ENCODE results near the gene FICD.
A peak's percentile ranks its signal among the peaks of the same experiment; 100 is the strongest.

FICD gene

DNA sequence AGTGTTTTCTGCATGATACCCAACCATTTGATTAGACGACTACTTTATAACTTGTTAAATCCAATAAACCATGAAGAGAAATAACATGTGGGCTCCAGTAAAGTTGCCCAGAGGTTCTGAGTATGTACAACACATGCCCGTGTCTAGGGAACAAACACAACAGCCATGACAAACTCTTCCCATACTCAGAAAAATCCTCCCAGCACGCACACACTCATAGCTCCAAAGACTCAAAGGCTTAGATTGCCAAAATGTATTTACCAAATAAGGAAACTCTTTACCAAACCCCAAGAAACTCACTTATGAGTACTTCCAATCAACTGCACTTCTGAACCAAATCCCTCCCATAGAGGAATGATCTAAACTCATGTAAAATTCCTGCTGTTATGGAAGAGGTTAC is 28.6 kb downstream of the FICD start:
- no peak for TF ChIP-seq GABPA (IDR thresholded peaks at IDR 0.05; ENCODE audit: low read depth)
- DNase-seq (ENCODE audit: low read depth in 1 of 2, low spot score in 1 of 2), result no peak
- Histone ChIP-seq H3K27me3 (ENCODE audit: insufficient read depth, poor library complexity, severe bottlenecking) (no peaks in the 10 kb centered on the region), H3K4me3 (replicated peaks; ENCODE audit: insufficient read depth, low read length) (no peak overlapping the region), H3K27ac (replicated peaks) (no peak overlapping the region)

- no peak overlapping the region for H3K4me3 ChIP-seq (replicated peaks; ENCODE audit: insufficient read depth, low read length)
- H3K27me3 ChIP-seq (ENCODE audit: insufficient read depth, poor library complexity, severe bottlenecking), result no peaks in the 10 kb centered on the region
- no peak overlapping the region; the same call in 1 of the 2 replicates for H3K27ac ChIP-seq (replicated peaks)
- no peak for TF ChIP-seq POLR2AphosphoS5 (IDR thresholded peaks at IDR 0.05; ENCODE audit: low read depth)
- no peak for TF ChIP-seq GABPA (IDR thresholded peaks at IDR 0.05; ENCODE audit: low read depth)
- TF ChIP-seq, protein P1, sequence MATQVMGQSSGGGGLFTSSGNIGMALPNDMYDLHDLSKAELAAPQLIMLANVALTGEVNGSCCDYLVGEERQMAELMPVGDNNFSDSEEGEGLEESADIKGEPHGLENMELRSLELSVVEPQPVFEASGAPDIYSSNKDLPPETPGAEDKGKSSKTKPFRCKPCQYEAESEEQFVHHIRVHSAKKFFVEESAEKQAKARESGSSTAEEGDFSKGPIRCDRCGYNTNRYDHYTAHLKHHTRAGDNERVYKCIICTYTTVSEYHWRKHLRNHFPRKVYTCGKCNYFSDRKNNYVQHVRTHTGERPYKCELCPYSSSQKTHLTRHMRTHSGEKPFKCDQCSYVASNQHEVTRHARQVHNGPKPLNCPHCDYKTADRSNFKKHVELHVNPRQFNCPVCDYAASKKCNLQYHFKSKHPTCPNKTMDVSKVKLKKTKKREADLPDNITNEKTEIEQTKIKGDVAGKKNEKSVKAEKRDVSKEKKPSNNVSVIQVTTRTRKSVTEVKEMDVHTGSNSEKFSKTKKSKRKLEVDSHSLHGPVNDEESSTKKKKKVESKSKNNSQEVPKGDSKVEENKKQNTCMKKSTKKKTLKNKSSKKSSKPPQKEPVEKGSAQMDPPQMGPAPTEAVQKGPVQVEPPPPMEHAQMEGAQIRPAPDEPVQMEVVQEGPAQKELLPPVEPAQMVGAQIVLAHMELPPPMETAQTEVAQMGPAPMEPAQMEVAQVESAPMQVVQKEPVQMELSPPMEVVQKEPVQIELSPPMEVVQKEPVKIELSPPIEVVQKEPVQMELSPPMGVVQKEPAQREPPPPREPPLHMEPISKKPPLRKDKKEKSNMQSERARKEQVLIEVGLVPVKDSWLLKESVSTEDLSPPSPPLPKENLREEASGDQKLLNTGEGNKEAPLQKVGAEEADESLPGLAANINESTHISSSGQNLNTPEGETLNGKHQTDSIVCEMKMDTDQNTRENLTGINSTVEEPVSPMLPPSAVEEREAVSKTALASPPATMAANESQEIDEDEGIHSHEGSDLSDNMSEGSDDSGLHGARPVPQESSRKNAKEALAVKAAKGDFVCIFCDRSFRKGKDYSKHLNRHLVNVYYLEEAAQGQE (IDR thresholded peaks at IDR 0.05; ENCODE audit: insufficient replicate concordance, low read depth), result no peak
- TF ChIP-seq, protein P2, sequence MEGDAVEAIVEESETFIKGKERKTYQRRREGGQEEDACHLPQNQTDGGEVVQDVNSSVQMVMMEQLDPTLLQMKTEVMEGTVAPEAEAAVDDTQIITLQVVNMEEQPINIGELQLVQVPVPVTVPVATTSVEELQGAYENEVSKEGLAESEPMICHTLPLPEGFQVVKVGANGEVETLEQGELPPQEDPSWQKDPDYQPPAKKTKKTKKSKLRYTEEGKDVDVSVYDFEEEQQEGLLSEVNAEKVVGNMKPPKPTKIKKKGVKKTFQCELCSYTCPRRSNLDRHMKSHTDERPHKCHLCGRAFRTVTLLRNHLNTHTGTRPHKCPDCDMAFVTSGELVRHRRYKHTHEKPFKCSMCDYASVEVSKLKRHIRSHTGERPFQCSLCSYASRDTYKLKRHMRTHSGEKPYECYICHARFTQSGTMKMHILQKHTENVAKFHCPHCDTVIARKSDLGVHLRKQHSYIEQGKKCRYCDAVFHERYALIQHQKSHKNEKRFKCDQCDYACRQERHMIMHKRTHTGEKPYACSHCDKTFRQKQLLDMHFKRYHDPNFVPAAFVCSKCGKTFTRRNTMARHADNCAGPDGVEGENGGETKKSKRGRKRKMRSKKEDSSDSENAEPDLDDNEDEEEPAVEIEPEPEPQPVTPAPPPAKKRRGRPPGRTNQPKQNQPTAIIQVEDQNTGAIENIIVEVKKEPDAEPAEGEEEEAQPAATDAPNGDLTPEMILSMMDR (IDR thresholded peaks at IDR 0.05; ENCODE audit: insufficient read depth, low read length), result no peak
- TF ChIP-seq SPI1 (IDR thresholded peaks at IDR 0.05; ENCODE audit: borderline replicate concordance, low read depth), result no peak
- DNase-seq (ENCODE audit: low read depth in 1 of 2, low spot score in 1 of 2), result no peak
Observed at GRCh38 chr12:108547686-108548085, 32.6 kb downstream of the FICD start.

- no peak for DNase-seq (ENCODE audit: low read depth in 1 of 2, low spot score in 1 of 2)
- H3K4me3 ChIP-seq (replicated peaks; ENCODE audit: insufficient read depth, low read length), result no peak overlapping the region
- TF ChIP-seq POLR2AphosphoS5 (IDR thresholded peaks at IDR 0.05; ENCODE audit: low read depth) (no peak), GABPA (IDR thresholded peaks at IDR 0.05; ENCODE audit: low read depth) (no peak), SPI1 (IDR thresholded peaks at IDR 0.05; ENCODE audit: borderline replicate concordance, low read depth) (no peak)
- TF ChIP-seq, protein P1 (IDR thresholded peaks at IDR 0.05; ENCODE audit: insufficient replicate concordance, low read depth), result no peak
- TF ChIP-seq, protein P2 (IDR thresholded peaks at IDR 0.05; ENCODE audit: insufficient read depth, low read length), result no peak
- no peaks in the 10 kb centered on the region for H3K27me3 ChIP-seq (ENCODE audit: insufficient read depth, poor library complexity, severe bottlenecking)
- H3K27ac ChIP-seq (replicated peaks), result no peak overlapping the region
Observed at GRCh38 chr12:108548954-108549521, 34.0 kb downstream of the FICD start.

GRCh38 chr12:108551535-108551934 is 36.5 kb downstream of the FICD start:
- DNase-seq (ENCODE audit: low read depth in 1 of 2, low spot score in 1 of 2), result no peak
- H3K27ac ChIP-seq (replicated peaks), result no peak overlapping the region

More at GRCh38 chr12:108551535-108551934, 36.5 kb downstream of the FICD start:
- TF ChIP-seq, protein P2 (IDR thresholded peaks at IDR 0.05; ENCODE audit: insufficient read depth, low read length), result no peak
- peak; percentile 22; the same call in 1 of the 2 replicates for TF ChIP-seq SPI1 (IDR thresholded peaks at IDR 0.05; ENCODE audit: borderline replicate concordance, low read depth)
- no peak for TF ChIP-seq GABPA (IDR thresholded peaks at IDR 0.05; ENCODE audit: low read depth)
- TF ChIP-seq POLR2AphosphoS5 (IDR thresholded peaks at IDR 0.05; ENCODE audit: low read depth), result no peak
- TF ChIP-seq, protein P1 (IDR thresholded peaks at IDR 0.05; ENCODE audit: insufficient replicate concordance, low read depth), result no peak
- H3K4me3 ChIP-seq (replicated peaks; ENCODE audit: insufficient read depth, low read length), result no peak overlapping the region
- H3K27me3 ChIP-seq (ENCODE audit: insufficient read depth, poor library complexity, severe bottlenecking), result no peaks in the 10 kb centered on the region
